Hippocampal formation (tissue), 2 donors: Measurements from ENCODE around the gene LYSMD2.
A peak's percentile ranks its signal among the peaks of the same experiment; 100 is the strongest.

Experiments used
- DNase-seq, 2 donors: peaks; one replicate each; lab custom pipeline; 2025; lab: John Stamatoyannopoulos, UW

Gene LYSMD2

GRCh38 chr15:51720201-51720995 lies 17.1 kb downstream of the LYSMD2 start:
- DNase-seq: no peak

GRCh38 chr15:51718746-51719145 lies 18.7 kb downstream of the LYSMD2 start:
- DNase-seq: no peak

DNA sequence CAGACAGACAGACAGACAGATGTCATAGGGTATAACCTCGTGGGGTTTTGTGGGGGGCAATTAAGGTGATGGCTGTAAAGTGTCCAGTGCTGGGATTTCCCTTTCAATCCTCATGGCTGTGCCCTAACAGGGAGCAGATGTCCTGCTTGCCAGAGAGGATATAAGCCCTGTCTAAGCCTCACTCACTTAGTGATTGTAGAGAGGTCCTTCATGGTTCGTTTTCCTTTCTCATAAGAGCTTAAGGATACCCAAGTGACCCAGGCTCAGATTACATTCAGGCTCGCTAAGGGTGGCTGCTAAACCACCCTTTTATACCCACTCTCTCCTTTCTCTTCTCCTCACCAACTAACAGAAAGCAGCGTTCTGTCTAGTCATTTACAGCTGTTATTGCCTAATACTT lies 19.2 kb downstream of the LYSMD2 start:
- no peak for DNase-seq

DNA sequence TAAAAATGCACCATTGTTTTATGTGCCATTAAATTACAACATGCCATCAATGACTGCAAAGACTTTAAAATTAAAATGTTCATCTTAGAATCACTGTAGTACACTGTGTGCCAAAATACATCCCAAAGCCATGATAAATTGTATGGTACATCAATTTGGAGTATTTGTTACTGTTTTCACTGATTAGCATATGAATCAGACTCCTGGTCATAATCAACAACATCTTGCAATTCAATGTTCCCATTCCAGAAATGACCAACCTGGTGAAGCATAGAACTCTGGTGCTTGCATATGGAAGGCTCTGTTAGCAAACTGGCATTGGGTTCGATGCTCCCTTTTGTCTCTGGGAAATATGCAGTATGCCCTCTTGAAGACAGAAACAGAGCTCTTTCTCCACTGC lies 22.5 kb downstream of the LYSMD2 start:
- no peak for DNase-seq

- DNase-seq: no peak
Observed at GRCh38 chr15:51714162-51714561, 23.3 kb downstream of the LYSMD2 start.

DNA sequence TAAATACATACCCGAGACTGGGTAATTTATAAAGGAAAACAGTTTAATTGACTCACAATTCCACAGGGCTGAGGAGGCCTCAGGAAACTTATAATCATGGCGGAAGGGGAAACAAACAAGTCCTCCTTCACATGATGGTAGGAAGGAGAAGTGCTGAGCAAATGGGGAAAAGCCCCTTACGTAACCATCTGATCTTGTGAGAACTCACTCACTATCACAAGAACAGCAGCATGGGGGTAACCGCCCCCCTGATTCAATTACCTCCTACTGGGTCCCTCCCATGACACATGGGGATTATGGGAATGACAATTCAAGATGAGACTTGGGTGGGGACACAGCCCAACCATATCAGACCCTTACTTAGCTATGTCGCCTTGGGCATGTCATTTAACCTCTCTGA lies 28.4 kb downstream of the LYSMD2 start:
- DNase-seq: no peak

- DNase-seq: peak in 1 of 2 donors; percentile 69
Observed at GRCh38 chr15:51708013-51708412, 29.4 kb downstream of the LYSMD2 start.

DNA sequence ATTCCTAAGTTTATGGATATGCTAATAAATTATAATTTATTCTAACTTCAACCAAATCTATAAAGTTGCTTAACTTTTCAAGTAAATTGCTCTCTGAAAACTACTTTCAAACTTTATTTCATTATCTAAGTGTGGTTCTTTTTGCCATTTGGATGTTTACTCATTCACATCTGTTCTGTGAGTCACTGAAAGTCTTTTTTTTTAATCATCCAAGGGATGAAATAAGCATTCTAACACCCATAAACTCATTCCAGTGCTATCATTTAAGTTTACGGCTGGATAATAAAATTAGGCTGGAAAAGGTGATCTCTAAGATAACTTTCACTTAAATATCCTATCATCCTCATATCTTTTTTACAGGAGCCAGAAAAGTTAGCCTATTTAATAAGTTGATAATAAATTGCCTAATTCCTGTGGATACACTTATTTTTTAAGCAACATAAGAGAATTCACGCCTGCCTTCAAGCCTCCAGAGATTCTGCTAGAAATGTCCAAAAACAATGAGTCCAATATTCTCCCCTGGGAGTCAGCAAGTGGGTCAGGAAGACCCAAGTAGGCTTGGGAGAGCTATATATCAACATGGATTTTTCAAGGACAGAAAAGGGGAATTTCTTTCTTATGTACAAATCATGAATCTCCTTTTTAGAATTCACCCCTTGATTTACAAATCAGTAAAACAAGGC lies 30.4 kb downstream of the LYSMD2 start:
- no peak for DNase-seq

DNA sequence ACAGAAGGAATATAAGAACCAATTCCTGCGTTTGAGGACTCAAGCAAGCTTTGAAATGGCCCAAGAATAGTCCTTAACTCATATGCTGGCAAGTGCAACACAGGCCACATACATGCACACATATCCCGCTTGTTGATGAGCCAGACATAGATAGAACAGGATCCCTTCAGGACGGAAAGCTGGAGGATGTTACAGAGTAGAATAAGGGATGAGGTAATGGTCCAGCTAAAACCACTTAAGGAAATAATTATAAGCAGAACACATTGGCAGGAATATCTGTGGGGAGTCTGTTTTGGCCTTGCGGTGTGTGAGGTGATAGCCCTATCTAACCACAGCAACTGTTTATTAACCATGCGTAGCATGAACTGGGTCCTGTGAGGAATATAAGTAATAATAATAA lies 31.2 kb downstream of the LYSMD2 start:
- DNase-seq: no peak

- DNase-seq: no peak
Observed at GRCh38 chr15:51702710-51703109, 34.7 kb downstream of the LYSMD2 start.

DNA sequence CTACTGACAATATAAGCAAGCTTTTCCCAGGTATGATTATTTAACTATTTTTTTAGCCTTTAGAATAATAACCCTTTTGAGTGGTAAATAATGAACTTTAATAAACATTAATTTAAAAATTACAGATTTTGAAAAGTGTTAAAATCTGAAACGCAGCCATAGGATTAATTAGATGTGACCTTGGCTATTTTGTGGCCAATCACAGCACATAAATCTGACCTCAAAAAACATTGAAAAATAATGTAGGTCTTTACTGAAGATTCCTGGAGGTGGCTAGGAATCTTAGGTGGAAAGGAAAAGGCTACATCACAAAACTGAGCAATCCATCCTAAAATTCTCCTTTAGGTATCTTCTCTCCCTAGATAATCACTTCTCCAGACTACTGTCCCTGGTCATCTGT lies 38.1 kb downstream of the LYSMD2 start:
- no peak for DNase-seq

DNA sequence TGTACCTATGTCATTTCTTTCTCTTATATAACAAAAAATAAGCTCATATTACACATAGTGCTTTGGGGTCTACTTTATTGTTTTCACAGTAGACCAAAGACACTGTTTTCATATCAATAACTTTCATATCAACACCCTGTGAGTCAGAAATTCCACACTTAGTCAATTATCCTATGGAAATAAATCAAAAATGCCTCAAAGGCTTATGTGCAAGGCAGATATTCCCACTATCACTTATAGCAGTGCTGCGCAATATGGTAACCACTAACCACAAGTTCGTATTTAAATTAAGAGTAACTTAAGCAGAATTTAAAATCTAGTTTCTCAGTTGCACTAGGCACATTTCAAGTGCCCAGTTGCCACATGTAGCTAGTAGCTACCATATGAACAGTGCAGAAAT lies 40.3 kb downstream of the LYSMD2 start:
- DNase-seq: no peak

DNA sequence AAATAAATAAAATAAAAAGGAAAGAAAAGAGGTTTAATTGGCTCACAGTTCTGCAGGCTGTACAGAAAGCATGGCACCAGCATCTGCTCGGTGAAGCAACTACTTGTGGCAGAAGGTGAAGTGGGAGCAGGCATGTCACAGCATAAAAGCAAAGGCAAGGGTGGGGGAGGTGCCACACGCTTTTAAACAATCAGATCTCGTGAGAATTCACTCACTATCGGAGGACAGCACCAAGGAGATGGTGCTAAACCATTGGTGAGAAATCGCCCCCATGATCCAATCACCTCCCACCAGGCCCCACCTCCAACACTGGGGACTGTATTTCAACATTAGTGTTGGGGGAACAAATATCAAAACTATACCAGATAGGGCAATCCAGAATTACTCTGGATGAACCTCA lies 40.9 kb downstream of the LYSMD2 start:
- DNase-seq: no peak

DNA sequence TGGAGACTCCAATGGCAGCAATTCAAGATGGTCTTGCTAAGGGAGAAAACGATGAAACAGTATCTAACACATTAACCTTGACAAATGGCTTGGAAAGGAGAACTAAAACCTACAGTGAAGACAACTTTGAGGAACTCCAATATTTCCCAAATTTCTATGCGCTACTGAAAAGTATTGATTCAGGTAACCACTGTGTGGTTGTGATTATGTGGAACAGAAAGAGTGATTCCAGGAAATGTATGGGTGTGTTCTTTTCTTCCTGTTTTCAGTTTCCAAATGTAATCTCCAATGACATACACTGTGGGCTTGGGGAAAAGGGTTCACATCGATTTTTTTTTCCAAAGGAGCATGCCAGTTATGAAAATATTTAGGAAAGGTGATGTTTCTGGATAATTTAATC lies 45.3 kb downstream of the LYSMD2 start:
- DNase-seq: no peak

DNA sequence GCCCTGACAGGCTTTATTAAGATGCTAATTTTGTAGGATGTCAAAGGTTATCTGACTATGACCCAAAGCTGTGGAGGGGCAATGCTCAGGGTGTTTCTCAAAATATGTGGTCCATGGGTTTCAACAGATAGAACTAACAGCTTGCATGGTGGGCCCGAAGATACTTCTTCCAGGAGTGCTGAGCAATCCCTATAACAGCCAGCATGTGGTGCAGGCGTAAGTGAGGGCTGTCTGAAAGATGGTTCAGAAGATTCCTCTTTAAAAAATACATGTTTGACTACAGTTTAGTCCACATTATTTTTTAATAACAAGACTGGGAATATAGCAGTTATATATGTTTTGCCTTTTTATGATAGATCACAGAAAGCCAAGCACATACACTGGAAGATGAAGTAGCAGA lies 48.6 kb downstream of the LYSMD2 start:
- DNase-seq: no peak

DNA sequence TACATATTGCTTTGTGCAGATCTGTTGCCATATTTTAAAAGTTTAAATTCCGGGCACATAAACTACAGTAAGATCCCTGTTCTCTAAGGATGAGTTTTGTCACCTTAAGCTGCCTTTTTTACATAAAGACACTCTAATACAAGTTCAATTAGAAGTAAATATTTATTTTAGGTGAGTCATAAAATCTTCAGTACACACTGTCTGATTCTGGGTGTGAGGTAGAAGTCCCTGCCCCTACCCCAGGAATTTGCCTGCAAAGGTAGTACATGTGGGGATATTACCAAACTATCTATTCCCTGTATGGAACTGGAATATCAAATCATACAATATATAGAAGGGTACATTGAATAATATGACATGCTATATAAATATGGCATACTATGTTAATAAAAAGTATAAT lies 49.9 kb downstream of the LYSMD2 start:
- no peak for DNase-seq

GRCh38 chr15:51681303-51681963 lies 56.0 kb downstream of the LYSMD2 start, which contains the start of gene SCG3:
SCG3 (plus strand) TSS chr15:51681503; CDS start chr15:51681756, 253 bp downstream.
- peak; percentile 68 to 82 for DNase-seq

DNA sequence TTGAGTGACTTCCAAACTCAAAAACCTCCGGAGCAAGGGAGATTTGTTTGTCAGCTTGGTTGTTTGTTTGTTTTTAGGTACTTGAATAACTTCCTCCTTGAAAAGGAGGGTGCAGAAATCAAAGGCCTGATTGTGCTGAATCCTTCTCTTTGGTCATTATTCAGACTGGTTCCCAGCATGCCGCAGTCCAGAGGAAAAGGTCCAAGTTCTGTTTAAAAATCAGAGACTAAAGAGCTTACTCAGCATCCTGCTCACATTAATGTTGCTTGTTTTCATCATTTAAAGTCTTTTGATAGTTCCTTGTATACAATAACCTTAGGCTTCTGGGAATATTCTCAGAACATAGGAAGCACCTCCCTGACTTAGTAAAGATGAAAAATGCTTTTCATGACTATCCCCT lies 57.1 kb downstream of the LYSMD2 start:
- peak in 1 of 2 donors; percentile 34 for DNase-seq

GRCh38 chr15:51678096-51678495 lies 59.4 kb downstream of the LYSMD2 start:
- DNase-seq: no peak

- no peak for DNase-seq
Observed at GRCh38 chr15:51677452-51677851, 60.0 kb downstream of the LYSMD2 start.

GRCh38 chr15:51677021-51677420 lies 60.4 kb downstream of the LYSMD2 start:
- DNase-seq: no peak

DNA sequence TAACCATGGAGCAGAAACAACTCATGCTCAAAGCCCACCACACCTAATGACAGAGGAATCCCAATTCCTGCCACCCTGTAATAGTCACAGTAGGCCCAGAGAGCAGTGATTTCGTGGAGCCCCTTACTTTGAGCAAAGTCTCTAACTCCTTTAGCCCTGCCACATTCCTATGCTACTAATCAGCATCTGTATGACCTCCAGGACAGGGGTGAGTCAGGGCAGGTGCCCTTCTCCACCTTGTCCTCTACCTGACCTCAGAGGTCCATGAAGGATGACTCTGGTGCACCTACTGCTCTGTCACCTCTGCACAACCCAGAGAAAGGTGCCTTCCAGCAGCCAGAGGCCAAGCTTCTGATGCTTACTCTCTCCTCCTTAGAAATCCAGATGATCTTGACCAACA lies 62.2 kb downstream of the LYSMD2 start:
- DNase-seq: no peak
